Measurements from ENCODE around the gene VWA3A.
"Not testable (repeated sequence)": the region's sequence is repeated elsewhere in the genome, so short reads cannot be mapped to it uniquely, and the experiment has no call there.

Gene VWA3A

GRCh38 chr16:22092143-22092933 is at the start of gene VWA3A:
TSS of gene VWA3A (plus strand) at chr16:22092541. CDS start at chr16:22092638, 97 bp downstream.
- no peak for DNase-seq (ENCODE audit: low spot score)

GRCh38 chr16:22043882-22044281 is 48.5 kb upstream of the VWA3A start:
- DNase-seq (ENCODE audit: low spot score), result not testable (repeated sequence)

GRCh38 chr16:22045888-22046287 is 46.5 kb upstream of the VWA3A start:
- DNase-seq (ENCODE audit: low spot score), result not testable (repeated sequence)

- DNase-seq (ENCODE audit: low spot score), result no peak
Observed at GRCh38 chr16:22050963-22051362, 41.4 kb upstream of the VWA3A start.

- no peak for DNase-seq (ENCODE audit: low spot score)
Observed at GRCh38 chr16:22052980-22053379, 39.4 kb upstream of the VWA3A start.

- DNase-seq (ENCODE audit: low spot score), result no peak
Observed at GRCh38 chr16:22053921-22054341, 38.4 kb upstream of the VWA3A start.

- DNase-seq (ENCODE audit: low spot score), result no peak
Observed at GRCh38 chr16:22054847-22055590, 37.3 kb upstream of the VWA3A start.

- DNase-seq (ENCODE audit: low spot score), result no peak
Observed at GRCh38 chr16:22055881-22056280, 36.5 kb upstream of the VWA3A start.

GRCh38 chr16:22063888-22064467 is 28.4 kb upstream of the VWA3A start:
- no peak for DNase-seq (ENCODE audit: low spot score)

GRCh38 chr16:22065252-22065651 is 27.1 kb upstream of the VWA3A start:
- DNase-seq (ENCODE audit: low spot score), result no peak

- DNase-seq (ENCODE audit: low spot score), result no peak
Observed at GRCh38 chr16:22070361-22071330, 21.7 kb upstream of the VWA3A start.

- DNase-seq (ENCODE audit: low spot score), result no peak
Observed at GRCh38 chr16:22071331-22071910, 20.9 kb upstream of the VWA3A start.

- DNase-seq (ENCODE audit: low spot score), result no peak
Observed at GRCh38 chr16:22073350-22073749, 19.0 kb upstream of the VWA3A start.

GRCh38 chr16:22075043-22075757 is 17.1 kb upstream of the VWA3A start:
- DNase-seq (ENCODE audit: low spot score), result no peak

- no peak for DNase-seq (ENCODE audit: low spot score)
Observed at GRCh38 chr16:22075776-22076175, 16.6 kb upstream of the VWA3A start.

GRCh38 chr16:22077700-22078313 is 14.5 kb upstream of the VWA3A start:
- peak; percentile 56 for DNase-seq (ENCODE audit: low spot score)

GRCh38 chr16:22078656-22079055 is 13.7 kb upstream of the VWA3A start:
- no peak for DNase-seq (ENCODE audit: low spot score)

GRCh38 chr16:22081050-22081449 is 11.3 kb upstream of the VWA3A start:
- DNase-seq (ENCODE audit: low spot score), result no peak

- DNase-seq (ENCODE audit: low spot score), result no peak
Observed at GRCh38 chr16:22086440-22086839, 5.9 kb upstream of the VWA3A start.

GRCh38 chr16:22088642-22089041 is 3.7 kb upstream of the VWA3A start:
- DNase-seq (ENCODE audit: low spot score), result no peak

Data from LoVo (cell line).